ENCODE measurements around the gene TMEM250.

Gene TMEM250

DNA sequence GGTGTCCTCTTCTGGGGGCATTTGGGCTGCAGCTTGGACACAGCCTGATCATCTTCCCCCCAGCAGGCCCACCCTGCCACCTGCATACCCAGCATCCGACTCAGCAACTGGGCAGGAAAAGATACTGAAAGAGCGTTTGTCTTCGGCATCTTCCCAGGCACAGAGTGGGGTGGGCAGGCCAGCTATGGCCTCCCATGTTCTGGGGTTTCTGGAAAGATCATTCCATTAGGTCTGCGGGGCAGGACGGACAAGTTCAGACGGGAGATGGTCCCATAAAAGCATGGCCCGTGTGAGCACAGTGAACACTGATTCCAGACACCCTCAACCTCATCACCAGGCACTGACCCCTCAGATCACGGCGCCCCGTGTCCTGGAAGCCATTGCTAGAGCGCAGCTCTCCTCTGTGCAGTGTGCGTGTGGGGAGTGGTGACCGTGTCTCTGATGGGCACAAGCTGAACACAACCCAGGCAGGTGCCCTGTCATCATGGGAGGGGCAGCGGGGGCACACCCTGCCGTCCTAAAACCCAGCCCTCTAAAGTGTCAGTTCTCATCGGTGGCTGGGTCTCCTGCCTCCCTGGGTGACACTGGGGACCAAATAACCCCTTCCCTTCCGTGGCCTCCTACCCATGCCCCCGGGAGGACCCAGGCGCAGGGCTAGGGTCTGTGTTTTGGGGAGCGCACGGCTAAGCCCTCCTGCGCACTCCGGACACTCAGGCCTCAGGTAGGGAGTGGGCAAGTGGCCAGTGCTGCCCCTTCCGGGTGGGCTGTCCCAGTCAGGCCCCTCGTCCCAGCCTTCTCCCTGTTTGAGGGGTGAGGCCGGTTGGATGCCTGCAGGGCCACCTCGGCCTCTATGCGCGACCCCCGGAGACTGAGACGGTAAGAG lies 13.2 kb upstream of the TMEM250 start:
- no peak for DNase-seq

GRCh38 chr9:136129176-136129575 lies 10.5 kb upstream of the TMEM250 start:
- no peak for DNase-seq

DNA sequence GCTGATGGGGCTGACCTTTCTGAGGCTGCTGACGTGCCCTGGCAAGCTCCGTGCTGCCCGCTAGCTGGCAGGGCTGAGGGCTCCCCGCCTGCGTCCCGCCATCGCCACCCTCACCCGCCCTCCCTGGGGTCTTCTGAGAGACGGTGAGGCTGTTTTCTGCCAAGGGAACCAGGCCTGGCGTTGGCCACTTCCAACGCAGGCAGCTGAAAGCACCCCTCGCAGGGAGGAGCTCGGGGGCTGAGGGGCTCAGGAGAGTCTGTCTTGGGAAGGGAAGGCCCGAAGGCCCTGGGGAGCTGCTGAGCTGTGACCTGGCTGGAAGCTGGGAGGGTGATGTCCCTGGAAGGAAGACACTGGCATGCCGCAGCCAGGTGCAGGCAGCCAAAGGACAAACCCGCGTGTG lies 9.8 kb upstream of the TMEM250 start:
- no peak for DNase-seq

- no peak for DNase-seq
Observed at GRCh38 chr9:136127313-136127712, 8.6 kb upstream of the TMEM250 start.

GRCh38 chr9:136124976-136125692 lies 6.5 kb upstream of the TMEM250 start:
- no peak for DNase-seq

DNA sequence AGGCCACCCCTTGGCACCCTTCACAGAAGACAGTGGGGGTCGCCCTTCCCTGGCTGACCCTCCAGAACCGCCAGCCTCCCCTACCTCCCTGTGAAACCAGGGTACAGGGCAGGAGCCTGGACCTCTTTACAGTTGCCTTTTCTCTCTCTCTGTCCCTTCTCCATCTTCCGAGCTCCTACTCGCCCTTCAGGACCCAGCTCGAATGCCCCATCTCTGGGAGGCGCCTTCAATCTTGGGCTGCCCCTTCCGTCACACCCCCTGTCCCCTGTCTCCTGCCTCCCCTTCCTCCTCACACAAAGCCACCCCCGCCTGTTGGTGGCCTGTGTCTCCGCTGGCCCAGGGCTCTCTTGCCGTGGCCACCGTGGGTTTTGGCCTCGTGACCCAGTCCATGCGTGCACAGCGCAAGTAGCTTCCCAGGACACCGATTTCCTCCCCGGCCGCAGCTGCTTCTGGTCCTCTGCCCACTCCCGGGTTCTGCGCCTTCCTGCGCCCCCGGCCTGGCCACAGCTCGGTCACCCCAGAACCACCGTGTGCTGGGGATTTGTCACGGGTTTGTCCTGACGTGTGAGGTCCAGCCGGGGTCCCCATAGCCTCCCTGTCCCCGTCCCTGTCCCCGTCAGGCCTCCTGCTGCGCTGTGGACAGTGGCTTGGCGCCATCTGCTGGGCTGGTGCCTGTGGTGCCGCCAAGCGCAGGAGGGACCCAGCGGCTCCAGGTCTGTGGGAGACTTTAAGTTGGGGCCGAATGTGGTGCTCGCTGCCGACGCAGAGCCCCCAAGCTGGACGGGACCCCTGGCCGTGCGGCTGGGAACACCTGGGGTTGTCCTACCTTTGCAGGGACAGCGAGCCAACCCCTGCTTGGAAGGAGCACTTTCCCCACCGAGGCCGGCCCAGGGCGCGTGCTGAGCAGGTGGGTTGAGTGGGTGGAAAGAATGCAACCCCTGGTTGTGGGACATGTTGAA lies 4.0 kb upstream of the TMEM250 start:
- DNase-seq, result peak; percentile 82

DNA sequence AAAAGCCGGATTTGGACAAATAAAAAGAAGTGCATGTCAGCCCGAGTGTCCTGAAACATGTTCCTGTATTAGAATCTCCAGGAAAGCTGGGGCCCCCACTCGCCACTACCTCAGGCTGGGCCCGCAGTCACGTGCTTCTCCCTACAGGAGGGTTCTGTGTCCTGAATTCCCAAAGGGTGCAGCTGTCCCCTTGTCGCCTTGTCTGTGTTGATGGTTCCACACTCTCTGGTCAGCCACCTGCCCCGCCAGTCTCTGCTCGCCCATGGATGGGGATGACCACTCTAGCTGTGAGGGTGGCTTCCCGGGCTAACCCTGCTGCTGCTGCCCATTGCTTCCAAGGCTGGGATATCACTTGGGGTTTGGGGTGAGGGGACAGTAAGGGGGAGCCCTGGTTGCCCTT lies 3.1 kb upstream of the TMEM250 start:
- DNase-seq, result no peak

- DNase-seq, result no peak
Observed at GRCh38 chr9:136120438-136120844, 1.8 kb upstream of the TMEM250 start.

DNA sequence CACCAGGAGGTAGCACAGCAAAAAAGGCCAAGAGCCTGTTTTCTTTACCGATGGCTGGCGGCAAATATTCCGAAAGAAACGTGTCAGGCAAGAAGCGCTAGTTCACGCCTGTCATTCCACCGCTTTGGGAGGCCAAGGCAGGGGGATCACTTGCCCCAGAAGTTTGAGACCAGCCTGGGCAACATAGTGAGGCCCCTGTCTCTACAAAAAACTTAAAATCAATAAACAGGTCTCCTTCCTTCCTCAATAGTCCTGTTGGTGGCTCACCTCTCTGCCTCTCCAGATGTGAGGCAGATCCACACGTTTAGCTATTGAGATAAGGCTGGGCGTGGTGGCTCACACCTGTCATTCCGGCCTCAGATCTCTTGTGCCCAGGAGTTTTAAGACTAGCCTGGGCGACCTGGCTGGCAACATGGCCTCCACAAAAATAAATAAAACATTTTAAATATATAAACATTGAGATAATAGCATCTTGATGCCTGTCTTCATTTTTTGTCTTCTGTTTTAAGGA lies 1.3 kb upstream of the TMEM250 start:
- DNase-seq, result no peak

GRCh38 chr9:136119061-136119882 lies 597 bp upstream of the TMEM250 start:
- no peak for DNase-seq

GRCh38 chr9:136117916-136118319 lies 757 bp downstream of the TMEM250 start:
- no peak for DNase-seq

GRCh38 chr9:136117291-136117915 lies 1.3 kb downstream of the TMEM250 start:
- no peak for DNase-seq

DNA sequence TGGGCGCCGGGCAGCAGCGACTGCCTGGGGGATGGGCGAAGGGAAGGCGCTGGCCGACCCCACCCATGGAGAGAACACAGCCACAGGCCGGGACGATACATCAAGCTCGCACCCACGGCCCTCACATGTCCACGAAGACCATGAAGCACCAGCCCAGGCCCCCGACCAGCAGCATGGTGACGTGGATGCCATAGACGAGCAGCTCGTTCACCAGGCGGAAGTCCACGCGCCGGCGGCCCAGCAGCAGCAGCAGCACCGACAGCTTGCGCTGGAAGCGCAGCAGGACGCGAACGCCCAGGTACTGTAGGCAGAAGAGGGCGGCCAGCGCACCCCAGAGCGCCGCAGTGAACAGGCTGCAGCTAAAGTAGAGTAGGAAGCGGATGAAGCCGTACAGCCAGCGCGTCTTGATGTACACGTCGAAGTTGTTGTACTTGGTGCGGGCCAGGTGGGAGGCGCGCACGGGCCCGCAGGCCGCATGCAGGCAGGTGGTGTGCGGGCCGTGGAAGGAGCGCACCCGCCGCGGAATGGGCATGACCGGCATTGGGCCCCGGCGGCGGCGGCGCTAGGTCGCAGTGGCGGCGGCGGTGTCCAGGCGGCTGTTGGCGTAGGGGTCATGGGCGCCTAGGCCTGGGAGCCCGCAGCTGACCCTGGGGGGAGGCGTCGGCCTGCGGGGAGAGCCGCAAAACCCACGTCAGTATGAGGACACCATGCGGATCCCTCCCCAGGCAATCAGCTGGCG lies 2.1 kb downstream of the TMEM250 start:
- DNase-seq, result no peak

- no peak for DNase-seq
Observed at GRCh38 chr9:136115641-136116359, 2.9 kb downstream of the TMEM250 start.

- no peak for DNase-seq
Observed at GRCh38 chr9:136115206-136115605, 3.5 kb downstream of the TMEM250 start.

DNA sequence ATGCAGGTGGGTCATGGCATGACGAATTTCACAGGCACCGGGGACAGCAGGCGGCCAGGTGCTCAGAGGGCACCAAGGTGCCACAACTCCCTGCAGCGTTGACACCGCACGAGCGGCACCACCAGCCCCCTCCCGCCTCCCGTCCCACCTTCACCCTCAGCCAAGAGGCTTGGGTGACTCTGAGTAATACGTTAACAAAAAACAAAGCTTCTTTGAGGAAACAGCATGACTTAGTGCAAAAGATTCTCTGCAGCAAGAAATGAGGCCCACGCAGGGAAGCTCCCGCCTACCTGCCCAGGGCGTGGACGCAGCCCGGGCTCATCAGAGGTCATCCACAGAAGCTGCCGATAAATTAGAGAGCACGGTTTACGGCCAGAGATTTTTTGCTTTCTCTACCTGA lies 4.1 kb downstream of the TMEM250 start:
- no peak for DNase-seq

GRCh38 chr9:136112541-136112940 lies 6.1 kb downstream of the TMEM250 start:
- no peak for DNase-seq

- no peak for DNase-seq
Observed at GRCh38 chr9:136111910-136112309, 6.8 kb downstream of the TMEM250 start.

DNA sequence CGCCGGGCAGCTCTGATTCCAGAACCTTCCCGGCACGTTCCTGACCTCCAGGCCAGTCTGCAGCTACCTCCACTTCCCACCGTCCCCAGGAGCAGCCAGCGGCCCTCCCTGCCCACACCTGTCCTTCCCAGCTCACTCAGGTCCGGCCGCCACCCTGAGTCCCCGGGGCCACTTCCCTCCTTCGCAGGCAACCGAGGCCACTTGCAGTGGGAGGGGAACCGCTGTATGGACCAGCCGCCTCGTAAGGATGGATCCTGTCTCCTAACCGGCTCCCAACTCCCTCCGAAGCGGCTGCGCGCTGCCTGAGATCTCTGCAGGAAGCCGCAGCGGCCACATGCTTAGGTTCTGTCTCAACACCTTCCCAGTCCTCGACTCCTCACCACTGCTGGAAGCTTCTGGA lies 7.5 kb downstream of the TMEM250 start:
- no peak for DNase-seq

All from activated naive CD4-positive, alpha-beta T cell treated with anti-CD3 and anti-CD28 coated beads, Interleukin-2, amount 50 U/mL, for 16 hours (primary cell).